ENCODE results near the gene PAK1IP1.

- no peak for TF ChIP-seq GATA2 (CRISPR knock-in tag; IDR thresholded peaks at IDR 0.05)
- TF ChIP-seq MAX (IDR thresholded peaks at IDR 0.05; ENCODE audit: low read depth), result no peak
- TF ChIP-seq, protein P1, sequence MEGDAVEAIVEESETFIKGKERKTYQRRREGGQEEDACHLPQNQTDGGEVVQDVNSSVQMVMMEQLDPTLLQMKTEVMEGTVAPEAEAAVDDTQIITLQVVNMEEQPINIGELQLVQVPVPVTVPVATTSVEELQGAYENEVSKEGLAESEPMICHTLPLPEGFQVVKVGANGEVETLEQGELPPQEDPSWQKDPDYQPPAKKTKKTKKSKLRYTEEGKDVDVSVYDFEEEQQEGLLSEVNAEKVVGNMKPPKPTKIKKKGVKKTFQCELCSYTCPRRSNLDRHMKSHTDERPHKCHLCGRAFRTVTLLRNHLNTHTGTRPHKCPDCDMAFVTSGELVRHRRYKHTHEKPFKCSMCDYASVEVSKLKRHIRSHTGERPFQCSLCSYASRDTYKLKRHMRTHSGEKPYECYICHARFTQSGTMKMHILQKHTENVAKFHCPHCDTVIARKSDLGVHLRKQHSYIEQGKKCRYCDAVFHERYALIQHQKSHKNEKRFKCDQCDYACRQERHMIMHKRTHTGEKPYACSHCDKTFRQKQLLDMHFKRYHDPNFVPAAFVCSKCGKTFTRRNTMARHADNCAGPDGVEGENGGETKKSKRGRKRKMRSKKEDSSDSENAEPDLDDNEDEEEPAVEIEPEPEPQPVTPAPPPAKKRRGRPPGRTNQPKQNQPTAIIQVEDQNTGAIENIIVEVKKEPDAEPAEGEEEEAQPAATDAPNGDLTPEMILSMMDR (IDR thresholded peaks at IDR 0.05), result no peak
- no peak for TF ChIP-seq USF1 (IDR thresholded peaks at IDR 0.05; ENCODE audit: borderline replicate concordance, low read depth)
- TF ChIP-seq POLR2AphosphoS5 (IDR thresholded peaks at IDR 0.05; ENCODE audit: low read depth, low read length), result no peak
- TF ChIP-seq, protein P2, sequence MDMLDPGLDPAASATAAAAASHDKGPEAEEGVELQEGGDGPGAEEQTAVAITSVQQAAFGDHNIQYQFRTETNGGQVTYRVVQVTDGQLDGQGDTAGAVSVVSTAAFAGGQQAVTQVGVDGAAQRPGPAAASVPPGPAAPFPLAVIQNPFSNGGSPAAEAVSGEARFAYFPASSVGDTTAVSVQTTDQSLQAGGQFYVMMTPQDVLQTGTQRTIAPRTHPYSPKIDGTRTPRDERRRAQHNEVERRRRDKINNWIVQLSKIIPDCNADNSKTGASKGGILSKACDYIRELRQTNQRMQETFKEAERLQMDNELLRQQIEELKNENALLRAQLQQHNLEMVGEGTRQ (IDR thresholded peaks at IDR 0.05; ENCODE audit: borderline replicate concordance, low read depth, low read length), result no peak
- TF ChIP-seq FOXJ3 (CRISPR knock-in tag; IDR thresholded peaks at IDR 0.05), result no peak
- TF ChIP-seq RFX5 (IDR thresholded peaks at IDR 0.05; ENCODE audit: low read length), result no peak
- TF ChIP-seq EP300 (IDR thresholded peaks at IDR 0.05; ENCODE audit: borderline replicate concordance in 1 of 2, low read depth in 1 of 2, low read length in 1 of 2), result no peak
- TF ChIP-seq TAF1 (IDR thresholded peaks at IDR 0.05; ENCODE audit: borderline replicate concordance, low read depth, low read length), result no peak
- TF ChIP-seq JUND (IDR thresholded peaks at IDR 0.05), result no peak
These were observed 13.0 kb upstream of the PAK1IP1 start for GRCh38 chr6:10681795-10682194.
